GM20431 (cell line): ENCODE data around the gene GRIN2A.

Experiments
- in situ Hi-C: fragments of 300-500 bp; cut with MseI, MboI; formaldehyde crosslinking; loops from one replicate; pipeline ENCODE4 v1.15.0; 2020; ENCODE audit warnings: low sequenced_read_pairs; ENCODE audit not compliant: unreplicated experiment

GRIN2A gene

GRCh38 chr16:9845661-9846361, 336.4 kb downstream of the GRIN2A start:
- in situ Hi-C loops, result no loop called here

- in situ Hi-C loops, result no loop called here
Observed at GRCh38 chr16:9844361-9844760, 337.9 kb downstream of the GRIN2A start.

GRCh38 chr16:9843424-9844018, 338.7 kb downstream of the GRIN2A start:
- in situ Hi-C loops, result no loop called here

GRCh38 chr16:9840761-9841665, 341.2 kb downstream of the GRIN2A start:
- in situ Hi-C loops, result no loop called here

GRCh38 chr16:9837481-9837880, 344.7 kb downstream of the GRIN2A start:
- in situ Hi-C loops, result no loop called here

GRCh38 chr16:9836118-9836736, 346.0 kb downstream of the GRIN2A start:
- in situ Hi-C loops, result no loop called here

- in situ Hi-C loops, result no loop called here
Observed at GRCh38 chr16:9827062-9827752, 355.0 kb downstream of the GRIN2A start.

- in situ Hi-C loops, result no loop called here
Observed at GRCh38 chr16:9826656-9827055, 355.6 kb downstream of the GRIN2A start.

- in situ Hi-C loops, result no loop called here
Observed at GRCh38 chr16:9824200-9825068, 357.8 kb downstream of the GRIN2A start.

- in situ Hi-C loops, result no loop called here
Observed at GRCh38 chr16:9823510-9823909, 358.7 kb downstream of the GRIN2A start.

- in situ Hi-C loops, result no loop called here
Observed at GRCh38 chr16:9821970-9822369, 360.3 kb downstream of the GRIN2A start.

- in situ Hi-C loops, result no loop called here
Observed at GRCh38 chr16:9821331-9821730, 360.9 kb downstream of the GRIN2A start.

- in situ Hi-C loops, result no loop called here
Observed at GRCh38 chr16:9820476-9821246, 361.6 kb downstream of the GRIN2A start.

- in situ Hi-C loops, result no loop called here
Observed at GRCh38 chr16:9818702-9819101, 363.5 kb downstream of the GRIN2A start.

GRCh38 chr16:9817586-9817985, 364.6 kb downstream of the GRIN2A start:
- in situ Hi-C loops, result no loop called here

GRCh38 chr16:9816644-9817043, 365.6 kb downstream of the GRIN2A start:
- in situ Hi-C loops, result no loop called here

- in situ Hi-C loops, result no loop called here
Observed at GRCh38 chr16:9813665-9814064, 368.6 kb downstream of the GRIN2A start.

GRCh38 chr16:9808210-9808609, 374.0 kb downstream of the GRIN2A start:
- in situ Hi-C loops, result no loop called here
